ENCODE measurements around the gene C8A.

The C8A gene

DNA sequence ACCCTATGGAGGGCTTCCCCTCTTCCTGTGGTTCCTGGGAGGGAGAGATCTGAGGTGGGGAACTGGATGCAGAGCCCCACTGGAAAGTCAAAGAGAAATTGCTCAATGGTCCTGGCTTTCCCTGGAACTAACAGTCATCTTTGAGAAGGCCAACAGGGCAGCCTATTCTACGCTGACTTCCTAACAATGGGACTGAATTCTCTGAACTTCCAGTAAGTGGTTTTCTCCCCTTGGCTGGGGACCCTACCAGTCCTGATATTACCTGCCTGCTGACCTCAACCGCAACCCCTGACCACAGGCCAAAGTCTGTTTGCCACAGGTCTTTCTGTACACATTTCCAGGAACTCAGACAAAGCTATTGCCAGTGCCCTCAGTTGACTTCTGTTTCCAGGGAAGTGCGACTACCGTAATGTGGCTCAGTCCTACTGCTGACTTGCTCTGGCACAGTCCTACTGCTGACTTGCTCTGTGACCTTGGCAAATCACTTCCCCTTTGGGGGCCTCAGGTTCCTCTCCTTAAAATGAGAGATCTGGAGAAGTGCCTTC is 55.9 kb downstream of the C8A start:
- no peak overlapping the region for H3K4me3 ChIP-seq (ENCODE audit: low read length)
- TF ChIP-seq, protein P1, sequence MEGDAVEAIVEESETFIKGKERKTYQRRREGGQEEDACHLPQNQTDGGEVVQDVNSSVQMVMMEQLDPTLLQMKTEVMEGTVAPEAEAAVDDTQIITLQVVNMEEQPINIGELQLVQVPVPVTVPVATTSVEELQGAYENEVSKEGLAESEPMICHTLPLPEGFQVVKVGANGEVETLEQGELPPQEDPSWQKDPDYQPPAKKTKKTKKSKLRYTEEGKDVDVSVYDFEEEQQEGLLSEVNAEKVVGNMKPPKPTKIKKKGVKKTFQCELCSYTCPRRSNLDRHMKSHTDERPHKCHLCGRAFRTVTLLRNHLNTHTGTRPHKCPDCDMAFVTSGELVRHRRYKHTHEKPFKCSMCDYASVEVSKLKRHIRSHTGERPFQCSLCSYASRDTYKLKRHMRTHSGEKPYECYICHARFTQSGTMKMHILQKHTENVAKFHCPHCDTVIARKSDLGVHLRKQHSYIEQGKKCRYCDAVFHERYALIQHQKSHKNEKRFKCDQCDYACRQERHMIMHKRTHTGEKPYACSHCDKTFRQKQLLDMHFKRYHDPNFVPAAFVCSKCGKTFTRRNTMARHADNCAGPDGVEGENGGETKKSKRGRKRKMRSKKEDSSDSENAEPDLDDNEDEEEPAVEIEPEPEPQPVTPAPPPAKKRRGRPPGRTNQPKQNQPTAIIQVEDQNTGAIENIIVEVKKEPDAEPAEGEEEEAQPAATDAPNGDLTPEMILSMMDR (conservative IDR thresholded peaks at IDR 0.05; ENCODE audit: low read depth, low read length) = no peak
- DNase-seq (ENCODE audit: low read depth) = no peak

DNA sequence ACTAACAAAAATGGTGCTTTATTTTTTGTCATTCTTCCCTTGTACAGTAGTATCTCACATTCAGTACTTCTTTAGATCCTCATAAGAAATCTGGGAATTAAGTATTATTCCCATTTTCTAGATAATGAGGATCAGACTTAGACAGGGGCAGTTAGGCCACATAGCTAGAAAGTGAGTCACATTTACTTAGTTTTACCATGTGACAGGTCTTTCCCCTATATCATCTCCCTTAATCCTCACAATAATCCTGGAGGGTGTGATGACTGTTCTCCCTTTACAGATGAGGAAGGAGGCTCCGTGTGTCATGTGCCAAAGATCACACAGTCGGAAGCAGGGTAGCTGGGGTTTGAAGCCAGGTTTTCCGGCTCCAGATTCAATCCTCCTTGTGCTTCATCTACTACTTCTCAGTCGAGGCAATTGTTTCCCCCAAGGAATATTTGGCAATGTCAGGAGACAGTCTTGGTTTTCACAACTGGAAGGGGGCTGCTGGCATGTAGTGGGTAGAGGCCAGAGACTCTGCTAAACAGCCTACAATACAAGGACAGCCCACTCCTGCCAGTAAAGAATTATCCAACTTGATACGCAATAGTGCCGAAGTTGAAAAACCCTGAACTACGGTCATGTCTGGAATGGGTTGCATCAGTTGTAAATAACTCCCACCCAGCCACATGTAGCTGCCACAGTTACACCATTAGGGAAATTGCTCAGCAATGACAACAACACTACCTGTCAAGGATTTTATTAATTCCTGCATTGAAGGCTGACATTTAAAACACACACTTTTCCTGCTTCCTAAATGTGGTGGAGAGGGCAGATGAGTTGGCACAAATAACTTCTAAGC is 56.7 kb downstream of the C8A start:
- DNase-seq (ENCODE audit: low read depth) = peak; percentile 96
- no peak overlapping the region for H3K4me3 ChIP-seq (ENCODE audit: low read length)
- TF ChIP-seq, protein P1 (conservative IDR thresholded peaks at IDR 0.05; ENCODE audit: low read depth, low read length) = no peak

DNA sequence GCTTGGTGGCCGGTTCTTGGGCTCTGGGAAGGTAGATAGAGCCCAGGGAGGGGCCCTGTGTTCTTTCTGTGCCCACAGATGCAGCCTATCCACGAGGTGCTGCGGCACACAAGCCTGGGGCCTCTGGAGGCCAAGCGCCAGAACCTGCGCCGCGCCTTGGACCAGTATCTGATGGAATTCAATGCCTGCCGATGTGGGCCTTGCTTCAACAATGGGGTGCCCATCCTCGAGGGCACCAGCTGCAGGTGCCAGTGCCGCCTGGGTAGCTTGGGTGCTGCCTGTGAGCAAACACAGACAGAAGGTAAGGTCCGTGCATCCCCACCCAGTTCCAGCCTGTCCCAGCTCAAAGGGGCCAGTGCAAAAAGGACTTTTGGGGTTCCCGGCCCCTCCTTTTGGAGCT is 57.7 kb downstream of the C8A start:
- no peak overlapping the region for H3K4me3 ChIP-seq (ENCODE audit: low read length)
- TF ChIP-seq, protein P1 (conservative IDR thresholded peaks at IDR 0.05; ENCODE audit: low read depth, low read length) = no peak
- no peak for DNase-seq (ENCODE audit: low read depth)

DNA sequence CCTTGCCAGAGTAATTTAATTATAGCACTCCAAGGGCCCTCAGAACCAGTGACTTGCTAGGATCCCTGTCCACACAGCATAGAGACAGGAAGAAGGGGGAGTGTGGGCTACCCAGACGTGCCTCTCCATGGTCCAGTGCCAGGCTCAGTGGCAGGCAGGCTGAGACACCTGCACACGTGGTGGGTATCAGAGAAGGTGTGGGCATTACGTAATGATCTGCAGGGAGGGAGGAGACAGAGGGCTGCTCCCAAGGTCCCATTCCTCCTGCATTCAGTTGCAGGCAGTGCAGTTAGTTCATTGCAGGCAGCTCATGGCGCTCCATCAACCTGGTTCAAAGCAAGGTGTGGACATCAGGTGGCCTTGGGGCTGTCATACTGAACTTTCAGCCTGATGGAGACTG is 61.4 kb downstream of the C8A start:
- TF ChIP-seq, protein P1 (conservative IDR thresholded peaks at IDR 0.05; ENCODE audit: low read depth, low read length) = no peak
- H3K4me3 ChIP-seq (ENCODE audit: low read length) = no peak overlapping the region
- no peak for DNase-seq (ENCODE audit: low read depth)

- no peak overlapping the region for H3K4me3 ChIP-seq (ENCODE audit: low read length)
- TF ChIP-seq, protein P1 (conservative IDR thresholded peaks at IDR 0.05; ENCODE audit: low read depth, low read length) = no peak
- DNase-seq (ENCODE audit: low read depth) = no peak
Measured at GRCh38 chr1:56916630-56917029, 62.0 kb downstream of the C8A start.

DNA sequence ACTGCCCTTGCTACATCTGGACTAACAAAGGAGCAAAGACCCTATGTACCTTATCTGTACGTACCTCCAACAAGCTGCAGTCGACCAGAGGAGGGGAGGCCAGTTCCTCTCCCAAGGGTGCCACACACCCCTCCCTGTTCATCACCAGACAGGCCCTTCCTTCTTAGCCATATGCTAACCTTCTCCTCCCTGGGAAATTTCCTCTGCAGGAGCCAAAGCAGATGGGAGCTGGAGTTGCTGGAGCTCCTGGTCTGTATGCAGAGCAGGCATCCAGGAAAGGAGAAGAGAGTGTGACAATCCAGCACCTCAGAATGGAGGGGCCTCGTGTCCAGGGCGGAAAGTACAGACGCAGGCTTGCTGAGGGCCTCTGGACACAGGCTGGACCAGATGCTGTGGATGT is 62.8 kb downstream of the C8A start:
- DNase-seq (ENCODE audit: low read depth) = no peak
- TF ChIP-seq, protein P1 (conservative IDR thresholded peaks at IDR 0.05; ENCODE audit: low read depth, low read length) = no peak
- no peak overlapping the region for H3K4me3 ChIP-seq (ENCODE audit: low read length)

- DNase-seq (ENCODE audit: low read depth) = no peak
- TF ChIP-seq, protein P1 (conservative IDR thresholded peaks at IDR 0.05; ENCODE audit: low read depth, low read length) = no peak
Measured at GRCh38 chr1:56920591-56921001, 66.0 kb downstream of the C8A start.

More at GRCh38 chr1:56920591-56921001, 66.0 kb downstream of the C8A start:
- no peak overlapping the region for H3K4me3 ChIP-seq (ENCODE audit: low read length)
